ENCODE data around the gene CDC42EP5.

The CDC42EP5 gene

GRCh38 chr19:54462655-54463530, 10.2 kb downstream of the CDC42EP5 start:
- no peak for DNase-seq (ENCODE audit: low spot score)

- no peak for DNase-seq (ENCODE audit: low spot score)
Measured at GRCh38 chr19:54462047-54462654, 10.9 kb downstream of the CDC42EP5 start.

- no peak for DNase-seq (ENCODE audit: low spot score)
Measured at GRCh38 chr19:54461613-54462012, 11.5 kb downstream of the CDC42EP5 start.

- no peak for DNase-seq (ENCODE audit: low spot score)
Measured at GRCh38 chr19:54461210-54461609, 11.9 kb downstream of the CDC42EP5 start.

- DNase-seq (ENCODE audit: low spot score), result no peak
Measured at GRCh38 chr19:54460230-54461005, 12.7 kb downstream of the CDC42EP5 start.

GRCh38 chr19:54459282-54460229, 13.5 kb downstream of the CDC42EP5 start:
- DNase-seq (ENCODE audit: low spot score), result no peak

- DNase-seq (ENCODE audit: low spot score), result no peak
Measured at GRCh38 chr19:54458648-54459281, 14.3 kb downstream of the CDC42EP5 start.

GRCh38 chr19:54457773-54458647, 15.1 kb downstream of the CDC42EP5 start:
- DNase-seq (ENCODE audit: low spot score), result no peak

- no peak for DNase-seq (ENCODE audit: low spot score)
Measured at GRCh38 chr19:54456423-54457373, 16.4 kb downstream of the CDC42EP5 start.

- DNase-seq (ENCODE audit: low spot score), result no peak
Measured at GRCh38 chr19:54455786-54456422, 17.2 kb downstream of the CDC42EP5 start.

- DNase-seq (ENCODE audit: low spot score), result no peak
Measured at GRCh38 chr19:54454781-54455675, 18.1 kb downstream of the CDC42EP5 start.

- DNase-seq (ENCODE audit: low spot score), result no peak
Measured at GRCh38 chr19:54453921-54454780, 18.9 kb downstream of the CDC42EP5 start.

- no peak for DNase-seq (ENCODE audit: low spot score)
Measured at GRCh38 chr19:54452626-54453025, 20.5 kb downstream of the CDC42EP5 start.

GRCh38 chr19:54451997-54452396, 21.1 kb downstream of the CDC42EP5 start:
- DNase-seq (ENCODE audit: low spot score), result no peak

GRCh38 chr19:54451331-54451871, 21.7 kb downstream of the CDC42EP5 start:
- DNase-seq (ENCODE audit: low spot score), result no peak

GRCh38 chr19:54449701-54450069, 23.4 kb downstream of the CDC42EP5 start:
- DNase-seq (ENCODE audit: low spot score), result no peak
